Islet of Langerhans (tissue), 1 donor: ENCODE results near the gene TIMM13.

Experiments used
- FAIRE-seq: peaks from one replicate; lab custom pipeline; 2011; peaks lifted over from hg19 to GRCh38; lab: Jason Lieb, UNC

The TIMM13 gene

GRCh38 chr19:2454962-2455850 is 27.8 kb upstream of the TIMM13 start:
- no peak for FAIRE-seq

DNA sequence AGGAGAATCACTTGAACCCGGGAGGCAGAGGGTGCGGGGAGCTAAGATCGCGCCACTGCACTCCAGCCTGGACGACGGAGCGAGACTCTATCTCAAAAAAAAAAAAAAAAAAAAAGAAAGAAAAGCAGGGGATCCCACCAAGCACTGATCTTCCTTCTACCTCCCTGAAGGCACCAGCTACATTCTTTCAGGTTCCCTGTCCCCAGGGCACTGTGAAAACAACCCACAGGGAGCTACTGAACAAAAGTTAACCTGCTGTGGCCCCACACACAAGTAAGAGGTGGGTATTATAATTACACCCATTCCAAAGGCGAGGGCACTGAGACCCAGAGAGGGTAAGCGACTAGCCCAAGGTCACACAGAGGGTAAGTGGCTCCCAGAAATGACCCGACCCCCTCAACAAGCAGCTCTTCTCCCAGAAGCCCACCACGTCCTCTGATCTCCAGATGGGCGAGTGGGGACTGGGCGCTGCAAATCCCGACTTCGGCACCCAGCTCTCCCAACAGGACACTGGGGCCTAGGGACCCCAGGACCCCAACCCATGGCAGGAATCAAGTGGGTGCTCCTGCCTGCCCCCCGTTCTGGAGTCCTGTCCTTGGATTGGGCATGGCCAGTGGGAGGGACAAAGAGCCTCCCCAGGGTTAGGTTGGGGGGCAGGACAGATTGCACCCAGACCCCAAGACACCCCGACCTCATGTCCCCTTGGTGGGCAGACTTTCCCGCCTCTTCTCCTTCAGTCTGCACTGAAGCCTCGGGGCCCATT is 27.0 kb upstream of the TIMM13 start:
- no peak for FAIRE-seq

GRCh38 chr19:2453431-2454025 is 26.1 kb upstream of the TIMM13 start:
- no peak for FAIRE-seq

- FAIRE-seq: no peak
These were observed 24.4 kb upstream of the TIMM13 start for GRCh38 chr19:2451741-2452140.

DNA sequence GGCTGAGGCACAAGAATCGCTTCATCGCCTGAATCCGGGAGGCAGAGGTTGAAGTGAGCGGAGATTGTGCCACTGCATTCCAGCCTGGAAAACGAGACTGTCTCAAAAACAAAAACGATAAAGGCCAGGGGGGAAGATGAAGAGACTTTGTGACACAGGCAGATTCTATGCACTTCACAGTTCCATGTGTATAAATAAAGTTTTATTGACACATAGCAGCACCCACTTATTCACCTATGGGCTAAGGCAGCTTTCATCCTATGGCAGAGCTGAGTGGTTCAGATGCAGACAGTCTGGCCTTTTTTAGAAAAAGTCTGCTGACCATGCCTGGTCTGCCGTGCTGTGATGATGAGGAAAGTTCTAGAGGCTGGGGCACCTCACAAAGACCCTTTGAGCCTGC is 23.8 kb upstream of the TIMM13 start:
- no peak for FAIRE-seq

- FAIRE-seq: no peak
These were observed 21.6 kb upstream of the TIMM13 start for GRCh38 chr19:2449019-2449418.

- FAIRE-seq: no peak
These were observed 19.0 kb upstream of the TIMM13 start for GRCh38 chr19:2446381-2446780.

GRCh38 chr19:2444251-2445002 is 17.0 kb upstream of the TIMM13 start:
- FAIRE-seq: no peak

- FAIRE-seq: no peak
These were observed 16.4 kb upstream of the TIMM13 start for GRCh38 chr19:2443785-2444182.

DNA sequence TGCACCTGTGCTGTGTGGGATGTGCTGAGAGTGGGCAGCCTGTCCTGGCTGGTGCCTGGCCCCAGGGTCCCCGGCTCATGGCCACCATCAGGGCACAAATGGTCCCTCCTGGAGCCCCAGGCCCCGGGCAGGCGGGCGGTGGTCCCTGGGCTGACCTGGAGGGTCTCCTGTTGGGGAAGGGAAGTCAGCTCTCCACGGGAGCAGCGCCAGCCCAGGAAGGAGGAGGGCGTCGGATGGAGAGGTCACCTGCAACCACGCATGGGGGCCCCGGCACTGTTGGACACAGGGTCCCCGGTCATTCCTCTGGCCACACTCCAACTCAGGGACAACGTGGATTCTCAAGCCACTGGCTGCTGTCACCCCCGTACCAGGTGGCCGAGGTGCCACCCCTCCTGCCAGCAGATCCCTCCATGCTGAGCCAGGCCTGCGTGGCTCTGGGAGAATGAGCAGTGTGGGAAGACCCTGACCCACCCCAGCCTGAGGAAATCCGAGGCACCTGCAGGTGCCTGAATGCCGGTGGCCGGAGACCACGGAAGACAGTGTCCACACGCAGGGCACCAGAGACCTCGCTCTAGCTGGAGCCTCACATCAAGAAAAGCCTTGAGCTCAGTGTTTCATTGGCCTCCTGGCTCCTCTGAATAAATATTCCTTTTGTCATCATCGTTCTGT is 15.9 kb upstream of the TIMM13 start:
- no peak for FAIRE-seq

GRCh38 chr19:2441096-2441752 is 13.8 kb upstream of the TIMM13 start:
- FAIRE-seq: no peak

DNA sequence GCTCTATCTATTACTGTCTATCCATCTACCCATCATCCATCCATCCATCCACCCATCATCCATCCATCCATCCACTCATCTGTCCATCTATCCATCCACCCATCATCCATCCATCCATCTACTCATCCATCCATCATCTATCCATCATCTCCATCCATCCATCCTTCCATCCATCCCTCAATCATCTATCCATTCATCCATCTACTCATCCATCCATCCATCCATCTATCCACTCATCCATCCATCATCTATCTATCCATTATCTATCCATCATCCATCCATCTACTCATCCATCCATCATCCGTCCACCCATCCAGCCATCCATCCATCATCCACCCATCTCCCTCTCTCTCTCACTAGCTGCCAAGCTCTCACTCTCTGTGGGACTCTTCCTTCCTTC is 13.1 kb upstream of the TIMM13 start:
- no peak for FAIRE-seq

GRCh38 chr19:2438178-2438577 is 10.8 kb upstream of the TIMM13 start:
- FAIRE-seq: no peak

DNA sequence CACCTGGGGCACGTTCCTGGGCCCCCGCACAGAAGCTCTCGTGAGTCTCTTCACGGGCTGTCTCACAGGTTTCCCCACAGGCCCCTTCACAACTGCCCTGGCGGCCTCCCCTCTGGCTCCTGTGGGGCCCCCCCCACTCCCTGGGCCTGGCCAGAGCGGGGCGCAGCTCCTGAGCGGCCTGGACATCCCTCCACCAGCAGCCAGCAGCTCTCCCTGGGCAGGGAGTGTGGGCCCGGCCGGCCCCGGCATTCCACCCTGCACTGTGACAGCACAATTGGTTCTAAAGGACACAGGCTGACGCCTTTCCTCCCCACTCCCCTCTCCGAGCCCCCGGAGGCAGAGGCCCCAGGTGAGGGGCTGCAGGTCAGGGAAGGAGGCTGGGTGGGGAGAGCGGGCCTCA is 9.5 kb upstream of the TIMM13 start:
- no peak for FAIRE-seq

DNA sequence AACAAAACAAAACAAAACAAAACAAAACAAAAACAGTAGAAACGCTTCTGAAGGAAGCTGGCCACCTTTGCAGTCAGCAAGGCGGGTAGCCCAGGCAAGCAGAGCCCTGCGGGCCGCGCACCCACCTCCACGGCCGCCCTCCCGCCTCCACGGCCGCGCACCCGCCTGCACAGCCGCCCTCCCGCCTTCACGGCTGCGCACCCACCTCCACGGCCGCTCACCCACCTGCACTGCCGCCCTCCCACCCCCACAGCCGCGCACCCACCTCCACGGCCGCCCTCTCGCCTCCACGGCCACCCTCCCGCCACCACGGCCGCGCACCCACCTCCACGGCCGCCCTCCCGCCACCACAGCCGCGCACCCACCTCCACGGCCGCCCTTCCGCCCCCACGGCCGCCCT is 9.0 kb upstream of the TIMM13 start:
- no peak for FAIRE-seq

DNA sequence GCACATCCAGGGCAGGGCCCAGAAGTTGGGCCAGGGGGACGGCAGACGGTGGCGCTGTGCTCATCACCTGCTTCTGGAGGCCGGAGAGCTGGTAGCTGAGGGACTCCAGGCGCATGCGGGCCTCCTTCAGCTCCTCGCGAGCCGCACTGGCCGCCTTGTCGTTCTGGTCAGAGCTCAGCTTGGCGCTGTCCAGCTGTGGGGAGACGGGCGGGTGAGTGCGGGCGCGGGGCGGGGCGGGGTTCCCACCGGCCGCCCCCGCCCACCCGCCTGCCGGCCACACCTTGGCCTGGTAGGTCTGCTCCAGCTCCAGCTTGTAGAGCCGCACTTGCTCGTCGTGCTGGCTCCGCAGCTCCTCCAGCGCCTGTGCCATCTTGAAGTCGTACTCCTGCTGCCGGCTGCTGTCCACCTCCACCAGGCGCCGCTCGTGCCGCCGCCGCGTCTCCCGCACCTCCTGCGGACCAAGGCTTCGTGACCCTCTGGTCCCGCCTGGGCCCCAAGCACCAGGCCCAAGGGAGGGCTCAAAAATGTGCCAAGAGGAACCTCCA is 7.4 kb upstream of the TIMM13 start:
- FAIRE-seq: no peak

DNA sequence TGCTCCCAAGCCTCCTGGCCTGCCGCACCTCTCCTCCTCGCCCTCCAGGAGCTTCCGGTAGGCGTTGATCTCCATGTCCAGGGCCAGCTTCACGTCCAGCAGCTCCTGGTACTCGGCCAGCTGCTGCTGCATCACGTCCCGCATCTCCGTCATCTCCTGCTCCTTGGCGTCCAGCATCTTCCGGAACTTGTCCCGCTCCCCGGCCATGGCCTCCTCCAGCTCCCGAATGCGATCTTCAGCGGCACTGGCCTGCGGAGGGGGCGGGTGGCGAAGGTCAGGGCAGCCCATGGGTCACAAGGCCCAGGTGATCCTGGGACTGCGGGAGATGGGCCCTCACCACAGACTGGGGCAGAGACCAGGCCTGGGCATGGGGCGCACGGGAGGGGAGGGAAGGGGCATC is 6.9 kb upstream of the TIMM13 start:
- FAIRE-seq: no peak

GRCh38 chr19:2433854-2434253 is 6.5 kb upstream of the TIMM13 start:
- FAIRE-seq: no peak

- FAIRE-seq: no peak
These were observed 4.9 kb upstream of the TIMM13 start for GRCh38 chr19:2432131-2432848.

GRCh38 chr19:2431318-2432055 is 4.1 kb upstream of the TIMM13 start:
- no peak for FAIRE-seq
